Motor neuron (in vitro differentiated cells): ENCODE data around the gene TMEM164. TPM values are rescaled to one million over a fixed set of nuclear protein-coding genes. Genes with fewer than 3 reads are reported as not detected.

Experiments
- ATAC-seq, 8 experiments: fragments of 200-7000 bp; cut with Tn5 transposase; replicated peaks in 6 of 8; 2 replicates each; pipeline ENCODE4 v1.8.0; 2021; ENCODE audit warnings: mild to moderate bottlenecking in 8 of 8, moderate library complexity in 8 of 8
- H3K27ac ChIP-seq, 2 donors: fragments of 250-450 bp; sonication (Bioruptor Pico); 2 replicates each; pipeline ENCODE4 v1.9.0; 2021; ENCODE audit warnings: antibody characterized with exemption in 2 of 2, mild to moderate bottlenecking in 2 of 2, moderate library complexity in 1 of 2
- H3K4me1 ChIP-seq, 2 donors: fragments of 250-450 bp; sonication (Bioruptor Pico); replicated peaks in 1 of 2; 2 replicates each; pipeline ENCODE4 v1.6.1; 2021; ENCODE audit warnings: antibody characterized with exemption in 2 of 2, mild to moderate bottlenecking in 2 of 2, moderate library complexity in 1 of 2
- H3K4me3 ChIP-seq, 5 donors: fragments of 250-450 bp; sonication (Bioruptor Pico); 2 replicates each; pipeline ENCODE4 v1.9.0; 2021; ENCODE audit warnings: antibody characterized with exemption in 5 of 5, mild to moderate bottlenecking in 5 of 5, moderate library complexity in 4 of 5
- WGBS, 10 experiments: fragments of 450-650 bp; shearing (Covaris generic); methylation state at CpG; one replicate each; pipeline ENCODE4 v1.0.0; 2022; 5-methylcytosine and 5-hydroxymethylcytosine counted together
- in situ Hi-C, 9 experiments: fragments of 400-800 bp; cut with MboI; loops; one replicate each; pipeline ENCODE4 v1.15.0; 2021; ENCODE audit warnings: low sequenced_read_pairs in 9 of 9, low pct_unique_long_range_greater_than_20kb in 2 of 9; ENCODE audit not compliant: unreplicated experiment in 9 of 9
- total RNA-seq, 8 experiments: library from RNA; unstranded; fragments of 300-600 nt; gene quantifications; 2 replicates each; pipeline versions ENCODE4 v1.2.3 to v1.2.4, GENCODE V29; 2022

The TMEM164 gene
- total RNA-seq, 8 experiments from 2014 or later: 9.3 to 38.2 (median 19.1) TPM

- ATAC-seq: no peak
- Histone ChIP-seq H3K27ac (no peak overlapping the region), H3K4me1 (peaks cover 0 to 4% of the 10 kb centered on the region in 2 donors), H3K4me3 (no peak overlapping the region)
- 0 to 80% (median 44%) methylated on average over 1 of the region's 1 CpG; no CpG with 5 or more reads in 5 of the 10 experiments for WGBS, 10 experiments
- in situ Hi-C loops: loop anchor here in 6 of 9 experiments (5.0 to 25.0 kb wide), 4 partner anchors 157 to 257 kb away; partner anchors contain the start of gene AMMECR1 (in 1 of the 6)
Measured at GRCh38 chrX:110155759-110156158, 152.8 kb downstream of the TMEM164 start.

GRCh38 chrX:110156167-110156754 is 153.3 kb downstream of the TMEM164 start:
- WGBS, 10 experiments: 13 to 100% (median 75%) methylated on average over 1 to 5 of the region's 6 CpGs; no CpG with 5 or more reads in 4 of the 10 experiments
- in situ Hi-C loops: loop anchor here in 6 of 9 experiments (5.0 to 25.0 kb wide), 4 partner anchors 156 to 256 kb away; partner anchors contain the start of gene AMMECR1 (in 1 of the 6)
- Histone ChIP-seq H3K4me1 (peaks cover 0 to 5% of the 10 kb centered on the region in 2 donors), H3K27ac (no peak overlapping the region), H3K4me3 (no peak overlapping the region)
- no peak for ATAC-seq

GRCh38 chrX:110157444-110157843 is 154.5 kb downstream of the TMEM164 start:
- in situ Hi-C loops: loop anchor here in 6 of 9 experiments (5.0 to 25.0 kb wide), 4 partner anchors 155 to 255 kb away; partner anchors contain the start of gene AMMECR1 (in 1 of the 6)
- 100% methylated on average over 1 of the region's 1 CpG; no CpG with 5 or more reads in 9 of the 10 experiments for WGBS, 10 experiments
- Histone ChIP-seq H3K4me3 (no peak overlapping the region), H3K4me1 (peaks cover 0 to 5% of the 10 kb centered on the region in 2 donors), H3K27ac (no peak overlapping the region)
- ATAC-seq: no peak

DNA sequence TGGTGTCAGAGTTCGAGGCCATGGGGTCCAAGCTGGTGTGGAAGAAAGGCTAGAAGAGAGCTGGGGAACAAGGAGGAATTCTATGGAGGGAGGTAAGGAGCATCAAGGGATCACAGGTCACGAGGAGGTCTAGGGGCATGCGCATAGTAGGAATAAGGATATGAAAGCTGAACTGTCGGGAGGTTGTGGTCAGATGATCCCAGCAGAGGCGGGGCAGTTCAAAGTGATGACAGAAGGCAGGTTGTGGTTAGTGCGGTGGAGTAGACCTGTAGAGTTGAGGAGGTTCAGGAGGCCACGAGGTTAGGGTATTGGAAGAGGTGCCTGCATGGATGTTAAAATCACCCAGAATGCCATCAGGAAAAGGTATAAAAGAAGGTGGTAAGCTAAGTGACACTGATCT is 156.3 kb downstream of the TMEM164 start:
- in situ Hi-C loops: loop anchor here in 6 of 9 experiments (5.0 to 25.0 kb wide), 4 partner anchors 153 to 253 kb away; partner anchors contain the start of gene AMMECR1 (in 1 of the 6)
- WGBS, 10 experiments: 20 to 100% (median 60%) methylated on average over 1 to 5 of the region's 7 CpGs; no CpG with 5 or more reads in 5 of the 10 experiments
- Histone ChIP-seq H3K4me3 (no peak overlapping the region), H3K4me1 (peaks cover 0 to 5% of the 10 kb centered on the region in 2 donors), H3K27ac (no peak overlapping the region)
- ATAC-seq: no peak

DNA sequence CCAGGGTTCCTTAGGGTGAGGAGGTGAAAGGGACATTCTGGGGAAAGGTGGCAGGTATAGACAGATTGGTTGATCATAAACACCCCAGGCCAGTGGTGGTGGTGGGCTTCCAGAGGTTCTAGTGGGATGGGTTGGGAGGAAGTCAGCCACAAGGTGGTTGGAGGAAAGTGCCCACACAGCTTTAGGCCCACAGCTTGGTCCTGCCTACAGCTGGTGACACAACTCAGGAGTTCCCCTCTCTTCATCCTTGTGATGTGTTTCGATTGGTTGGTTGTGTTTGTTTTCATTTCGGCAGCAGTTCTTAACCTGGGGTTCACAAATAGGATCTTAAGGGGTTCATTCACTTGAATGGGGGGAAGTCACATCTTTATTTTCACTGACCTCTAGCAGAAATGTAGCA is 157.0 kb downstream of the TMEM164 start:
- in situ Hi-C loops: loop anchor here in 7 of 9 experiments (5.0 to 25.0 kb wide), 4 partner anchors 152 to 252 kb away; partner anchors contain the start of gene AMMECR1 (in 1 of the 7)
- WGBS, 10 experiments: 75 to 86% methylated on average over 1 to 2 of the region's 2 CpGs; no CpG with 5 or more reads in 8 of the 10 experiments
- Histone ChIP-seq H3K4me1 (peaks cover 0 to 5% of the 10 kb centered on the region in 2 donors), H3K27ac (no peak overlapping the region), H3K4me3 (no peak overlapping the region)
- ATAC-seq: no peak

GRCh38 chrX:110161361-110161686 is 158.4 kb downstream of the TMEM164 start:
- Histone ChIP-seq H3K27ac (no peak overlapping the region), H3K4me3 (no peak overlapping the region), H3K4me1 (peaks cover 0 to 5% of the 10 kb centered on the region in 2 donors)
- in situ Hi-C loops: loop anchor here in 6 of 9 experiments (10.0 to 25.0 kb wide), 3 partner anchors 151 to 251 kb away; partner anchors contain the start of gene AMMECR1 (in 1 of the 6)
- ATAC-seq: no peak
- WGBS, 10 experiments: 80 to 83% methylated on average over 1 of the region's 1 CpG; no CpG with 5 or more reads in 8 of the 10 experiments

GRCh38 chrX:110162131-110162530 is 159.2 kb downstream of the TMEM164 start:
- no peak for ATAC-seq
- 100% methylated on average over 1 of the region's 1 CpG; no CpG with 5 or more reads in 9 of the 10 experiments for WGBS, 10 experiments
- no peak overlapping the region for H3K27ac ChIP-seq
- peaks cover 0 to 5% of the 10 kb centered on the region in 2 donors for H3K4me1 ChIP-seq
- H3K4me3 ChIP-seq: no peak overlapping the region
- in situ Hi-C loops: loop anchor here in 6 of 9 experiments (10.0 to 25.0 kb wide), 3 partner anchors 150 to 250 kb away; partner anchors contain the start of gene AMMECR1 (in 1 of the 6)

- H3K4me3 ChIP-seq: no peak overlapping the region
- no peak overlapping the region for H3K27ac ChIP-seq
- 60 to 100% methylated on average over 1 of the region's 1 CpG; no CpG with 5 or more reads in 8 of the 10 experiments for WGBS, 10 experiments
- ATAC-seq: no peak
- H3K4me1 ChIP-seq: peaks cover 0 to 5% of the 10 kb centered on the region in 2 donors
- in situ Hi-C loops: loop anchor here in 6 of 9 experiments (10.0 to 25.0 kb wide), 3 partner anchors 149 to 249 kb away; partner anchors contain the start of gene AMMECR1 (in 1 of the 6)
Measured at GRCh38 chrX:110162867-110163266, 160.0 kb downstream of the TMEM164 start.

GRCh38 chrX:110163488-110163887 is 160.6 kb downstream of the TMEM164 start:
- peaks cover 0 to 5% of the 10 kb centered on the region in 2 donors for H3K4me1 ChIP-seq
- 60 to 94% (median 82%) methylated on average over 1 to 3 of the region's 3 CpGs; no CpG with 5 or more reads in 3 of the 10 experiments for WGBS, 10 experiments
- no peak overlapping the region for H3K27ac ChIP-seq
- no peak for ATAC-seq
- in situ Hi-C loops: loop anchor here in 6 of 9 experiments (10.0 to 25.0 kb wide), 3 partner anchors 149 to 249 kb away; partner anchors contain the start of gene AMMECR1 (in 1 of the 6)
- no peak overlapping the region for H3K4me3 ChIP-seq

- Histone ChIP-seq H3K27ac (no peak overlapping the region), H3K4me3 (no peak overlapping the region), H3K4me1 (no peaks in the 10 kb centered on the region)
- WGBS, 10 experiments: no CpG with 5 or more reads among the region's 9 CpGs
- peak in 3 of 8 experiments; percentile 66 to 91 (median 83) for ATAC-seq
- in situ Hi-C loops: loop anchor here in 6 of 9 experiments (10.0 to 25.0 kb wide), 3 partner anchors 144 to 244 kb away; partner anchors contain the start of gene AMMECR1 (in 1 of the 6)
Measured at GRCh38 chrX:110167952-110168451, 165.1 kb downstream of the TMEM164 start.

DNA sequence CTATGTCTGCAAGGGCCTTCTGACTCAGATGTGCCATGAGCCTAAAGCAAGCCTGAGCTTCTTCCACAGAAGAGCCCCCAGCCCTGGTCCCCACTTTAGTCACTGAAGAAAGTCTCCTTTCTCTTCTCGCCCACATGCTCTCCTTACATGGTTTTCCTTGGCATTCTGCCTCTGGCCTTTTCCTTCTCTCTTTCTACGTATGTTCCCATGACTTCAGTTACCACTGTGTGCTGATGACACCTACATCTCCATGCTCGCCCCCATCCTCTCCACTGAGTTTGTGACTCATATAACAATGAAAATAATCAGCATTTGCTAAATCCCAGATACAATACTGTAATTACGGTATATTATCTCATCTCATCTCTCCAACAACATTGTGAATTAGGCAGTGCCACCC is 165.7 kb downstream of the TMEM164 start:
- ATAC-seq: no peak
- H3K27ac ChIP-seq: no peak overlapping the region
- 33 to 96% (median 40%) methylated on average over 3 to 4 of the region's 4 CpGs; no CpG with 5 or more reads in 6 of the 10 experiments for WGBS, 10 experiments
- in situ Hi-C loops: loop anchor here in 6 of 9 experiments (10.0 to 25.0 kb wide), 3 partner anchors 144 to 244 kb away; partner anchors contain the start of gene AMMECR1 (in 1 of the 6)
- no peak overlapping the region for H3K4me3 ChIP-seq
- H3K4me1 ChIP-seq: no peaks in the 10 kb centered on the region

GRCh38 chrX:110170029-110170428 is 167.1 kb downstream of the TMEM164 start:
- Histone ChIP-seq H3K27ac (no peak overlapping the region), H3K4me3 (no peak overlapping the region), H3K4me1 (no peaks in the 10 kb centered on the region)
- 60 to 100% (median 90%) methylated on average over 1 to 2 of the region's 3 CpGs; no CpG with 5 or more reads in 6 of the 10 experiments for WGBS, 10 experiments
- ATAC-seq: no peak
- in situ Hi-C loops: loop anchor here in 5 of 9 experiments (25.0 kb wide), 2 partner anchors 142 to 242 kb away; partner anchors contain the start of gene AMMECR1 (in 1 of the 5)
